RWPE2 (cell line): ENCODE results near the gene MPZL1.

Source experiments
- ATAC-seq: fragments of 200-7000 bp; cut with Tn5 transposase; 3 replicates; pipeline ENCODE4 v1.9.1; 2021; ENCODE audit warnings: low read depth
- DNase-seq: peaks from one replicate; pipeline ENCODE4 v3.0.0-alpha.2; 2020; ENCODE audit warnings: low spot score
- H3K27ac ChIP-seq: fragments of 450-650 bp; 2 replicates; pipeline ENCODE4 v1.5.1; 2017; ENCODE audit warnings: mild to moderate bottlenecking; ENCODE audit not compliant: poor library complexity, severe bottlenecking
- H3K27me3 ChIP-seq: fragments of 250-450 bp; sonication (Bioruptor Pico); 2 replicates; pipeline ENCODE4 v1.5.1; 2021; ENCODE audit warnings: mild to moderate bottlenecking, moderate library complexity; ENCODE audit not compliant: insufficient read depth, poor library complexity, severe bottlenecking
- H3K36me3 ChIP-seq: fragments of 250-450 bp; sonication (Bioruptor Pico); 2 replicates; pipeline ENCODE4 v1.5.1; 2020; ENCODE audit warnings: low read depth, mild to moderate bottlenecking, moderate library complexity
- H3K4me1 ChIP-seq: fragments of 250-450 bp; sonication (Bioruptor Pico); 2 replicates; pipeline ENCODE4 v1.5.1; 2021; ENCODE audit warnings: mild to moderate bottlenecking, moderate library complexity; ENCODE audit not compliant: insufficient read depth, poor library complexity, severe bottlenecking
- H3K4me3 ChIP-seq: fragments of 250-450 bp; sonication (Bioruptor Pico); 2 replicates; pipeline ENCODE4 v1.5.1; 2021; ENCODE audit warnings: mild to moderate bottlenecking, moderate library complexity; ENCODE audit not compliant: severe bottlenecking
- H3K9me3 ChIP-seq: fragments of 250-450 bp; sonication (Bioruptor Pico); 2 replicates; pipeline ENCODE4 v1.5.1; 2021; ENCODE audit warnings: mild to moderate bottlenecking, moderate library complexity; ENCODE audit not compliant: severe bottlenecking
- CTCF ChIP-seq: fragments of 450-650 bp; IDR thresholded peaks from one replicate; pipeline ENCODE4 v1.5.1; 2017; ENCODE audit warnings: mild to moderate bottlenecking, moderate library complexity; ENCODE audit not compliant: poor library complexity, severe bottlenecking

Gene MPZL1

GRCh38 chr1:167679714-167680113 is 42.1 kb upstream of the MPZL1 start:
- no peaks in the 10 kb centered on the region for H3K9me3 ChIP-seq
- H3K27me3 ChIP-seq, result no peaks in the 10 kb centered on the region
- H3K4me3 ChIP-seq, result no peak overlapping the region
- TF ChIP-seq CTCF, result no peak
- no peak overlapping the region for H3K27ac ChIP-seq
- H3K4me1 ChIP-seq, result no peaks in the 10 kb centered on the region
- no peaks in the 10 kb centered on the region for H3K36me3 ChIP-seq
- no peak for DNase-seq
- no peak for ATAC-seq

DNA sequence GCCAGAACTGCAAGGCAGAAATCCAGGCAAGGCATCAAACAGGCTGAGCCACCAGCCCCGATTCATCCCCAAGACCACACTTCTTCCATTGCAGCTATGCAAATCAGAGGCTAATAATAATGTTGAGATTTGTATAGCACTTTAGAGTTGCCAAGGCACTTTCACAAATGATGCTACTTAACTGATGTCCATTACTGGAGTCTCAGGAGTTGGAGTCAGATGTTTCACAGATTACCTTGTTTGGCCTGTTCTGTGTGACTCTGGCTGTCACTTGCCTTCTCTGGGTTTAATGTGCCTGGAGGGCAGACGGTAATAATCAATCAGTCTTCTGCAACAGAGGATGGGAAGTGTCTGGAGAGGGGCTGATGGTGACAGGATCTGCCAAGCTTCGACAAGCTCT is 40.8 kb upstream of the MPZL1 start:
- ATAC-seq (no peak), DNase-seq (no peak)
- H3K4me1 ChIP-seq, result no peaks in the 10 kb centered on the region
- H3K9me3 ChIP-seq, result no peaks in the 10 kb centered on the region
- H3K27ac ChIP-seq, result no peak overlapping the region
- no peak for TF ChIP-seq CTCF
- no peak overlapping the region for H3K4me3 ChIP-seq
- no peaks in the 10 kb centered on the region for H3K27me3 ChIP-seq
- H3K36me3 ChIP-seq, result no peaks in the 10 kb centered on the region

- Histone ChIP-seq H3K27me3 (no peaks in the 10 kb centered on the region), H3K9me3 (no peaks in the 10 kb centered on the region), H3K36me3 (no peaks in the 10 kb centered on the region), H3K27ac (no peak overlapping the region), H3K4me1 (no peaks in the 10 kb centered on the region), H3K4me3 (no peak overlapping the region)
- DNase-seq (no peak), ATAC-seq (no peak)
- no peak for TF ChIP-seq CTCF
Observed at GRCh38 chr1:167681451-167682098, 40.2 kb upstream of the MPZL1 start.

DNA sequence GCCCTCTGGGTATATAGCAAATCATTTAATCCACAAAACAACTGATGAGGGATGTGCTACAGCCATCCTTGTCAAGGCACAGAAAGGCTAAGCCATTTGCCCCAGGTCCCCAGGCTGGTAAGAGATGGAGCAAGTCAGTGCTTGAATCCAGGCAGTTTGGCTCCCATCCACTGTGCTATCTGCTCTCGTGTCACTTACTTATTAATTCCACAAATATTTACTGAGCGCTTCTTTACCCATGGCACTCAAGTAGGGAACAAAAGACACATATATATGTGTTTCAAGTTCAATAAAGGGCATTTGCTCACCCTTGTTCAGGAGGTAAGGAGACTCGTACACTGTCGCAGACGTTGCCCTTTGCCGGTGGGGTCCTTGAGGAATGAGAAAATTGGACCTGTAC is 38.6 kb upstream of the MPZL1 start:
- DNase-seq, result no peak
- H3K27ac ChIP-seq, result no peak overlapping the region

More for the DNA sequence above, 38.6 kb upstream of the MPZL1 start:
- H3K27me3 ChIP-seq, result no peaks in the 10 kb centered on the region
- TF ChIP-seq CTCF, result no peak
- no peak overlapping the region for H3K4me3 ChIP-seq
- H3K36me3 ChIP-seq, result no peaks in the 10 kb centered on the region
- no peaks in the 10 kb centered on the region for H3K9me3 ChIP-seq
- H3K4me1 ChIP-seq, result no peaks in the 10 kb centered on the region
- ATAC-seq, result no peak
